Liver (tissue), 9 donors: ENCODE data around the gene VASN. TPM values are rescaled to one million over a fixed set of nuclear protein-coding genes. Genes with fewer than 3 reads are reported as not detected.

Experiments used
- DNase-seq: peaks from one replicate; pipeline ENCODE4 v3.0.0-alpha.2; 2017; ENCODE audit warnings: low spot score
- H3K27ac ChIP-seq, 2 donors: one replicate each; pipeline ENCODE4 v1.7.0; 2013; ENCODE audit warnings: inconsistent platforms in 2 of 2, low read length in 2 of 2, control low read depth in 1 of 2, low read depth in 1 of 2, mild to moderate bottlenecking in 1 of 2
- H3K27me3 ChIP-seq, 4 donors: one replicate each; pipeline versions ENCODE4 v1.6.1 to v1.7.0; 2013; ENCODE audit warnings: low read length in 3 of 4, inconsistent platforms in 1 of 4, mild to moderate bottlenecking in 1 of 4, moderate library complexity in 1 of 4; ENCODE audit not compliant: control insufficient read depth in 4 of 4, insufficient read depth in 4 of 4
- H3K36me3 ChIP-seq, 4 donors: one replicate each; pipeline versions ENCODE4 v1.6.1 to v1.7.0; 2013; ENCODE audit warnings: low read length in 3 of 4, mild to moderate bottlenecking in 3 of 4, low read depth in 1 of 4, moderate library complexity in 1 of 4; ENCODE audit not compliant: control insufficient read depth in 4 of 4, insufficient read depth in 3 of 4
- H3K4me1 ChIP-seq, 4 donors: one replicate each; pipeline versions ENCODE4 v1.6.1 to v1.7.0; 2013; ENCODE audit warnings: low read length in 3 of 4, mild to moderate bottlenecking in 3 of 4, moderate library complexity in 1 of 4; ENCODE audit not compliant: control insufficient read depth in 4 of 4, insufficient read depth in 4 of 4
- H3K4me3 ChIP-seq, 3 donors: one replicate each; pipeline versions ENCODE4 v1.6.1 to v1.7.0; 2013; ENCODE audit warnings: low read length in 3 of 3, control low read depth in 1 of 3, low read depth in 1 of 3, mild to moderate bottlenecking in 1 of 3
- H3K9ac ChIP-seq, 2 donors: one replicate each; pipeline ENCODE4 v1.7.0; 2013; ENCODE audit warnings: low read length in 2 of 2, mild to moderate bottlenecking in 2 of 2, moderate library complexity in 2 of 2, control low read depth in 1 of 2, low read depth in 1 of 2
- H3K9me3 ChIP-seq, 4 donors: one replicate each; pipeline versions ENCODE4 v1.6.1 to v1.7.0; 2013; ENCODE audit warnings: low read length in 3 of 4; ENCODE audit not compliant: control insufficient read depth in 4 of 4
- CTCF ChIP-seq: fragments of 150-350 bp; IDR thresholded peaks from 2 replicates; pipeline ENCODE4 v1.5.1; 2017; ENCODE audit warnings: improper control_type of control experiment, low read depth, low read length; ENCODE audit not compliant: missing input control
- EGR1 ChIP-seq, 2 donors: IDR thresholded peaks; 2 replicates each; pipeline ENCODE4 v1.6.1; 2016 to 2018; ENCODE audit warnings: antibody characterized with exemption in 2 of 2, low read depth in 2 of 2
- FOXA1 ChIP-seq: IDR thresholded peaks from 2 replicates; pipeline ENCODE4 v1.6.1; 2016; ENCODE audit warnings: antibody characterized with exemption
- FOXA2 ChIP-seq: IDR thresholded peaks from 2 replicates; pipeline ENCODE4 v1.6.1; 2016; ENCODE audit warnings: antibody characterized with exemption
- GABPA ChIP-seq, 2 donors: IDR thresholded peaks in 1 of 2; conservative IDR thresholded peaks in 1 of 2; 2 replicates each; pipeline ENCODE4 v1.6.1; 2016; ENCODE audit warnings: antibody characterized with exemption in 2 of 2, mild to moderate bottlenecking in 1 of 2, moderate library complexity in 1 of 2
- HNF4A ChIP-seq, 2 donors: conservative IDR thresholded peaks; 2 replicates each; pipeline ENCODE4 v1.6.1; 2016; ENCODE audit warnings: antibody characterized with exemption in 2 of 2, mild to moderate bottlenecking in 2 of 2
- HNF4G ChIP-seq: IDR thresholded peaks from 2 replicates; pipeline ENCODE4 v1.6.1; 2016; ENCODE audit warnings: antibody characterized with exemption
- JUND ChIP-seq, 2 donors: IDR thresholded peaks; 2 replicates each; pipeline ENCODE4 v1.6.1; 2016; ENCODE audit warnings: antibody characterized with exemption in 2 of 2
- NR2F2 ChIP-seq: IDR thresholded peaks from 2 replicates; pipeline ENCODE4 v1.6.1; 2016; ENCODE audit warnings: antibody characterized with exemption
- SP1 ChIP-seq: IDR thresholded peaks from 2 replicates; pipeline ENCODE4 v1.6.1; 2018; ENCODE audit warnings: antibody characterized with exemption, mild to moderate bottlenecking
- TAF1 ChIP-seq: conservative IDR thresholded peaks from 2 replicates; pipeline ENCODE4 v1.6.1; 2016; ENCODE audit warnings: antibody characterized with exemption, mild to moderate bottlenecking
- YY1 ChIP-seq: IDR thresholded peaks from 2 replicates; pipeline ENCODE4 v1.6.1; 2016; ENCODE audit warnings: antibody characterized with exemption, mild to moderate bottlenecking
- WGBS: extraction: QIAGEN DNeasy Blood & Tissue Kit; methylation state at CpG from one replicate; pipeline ENCODE4 v1.1.7; 2013; 5-methylcytosine and 5-hydroxymethylcytosine counted together
- polyA plus RNA-seq, 2 donors: library from polyadenylated mRNA; stranded (reverse) in 1 of 2; unstranded in 1 of 2; fragments of 200-250 nt in 1 of 2; fragments of >200 nt in 1 of 2; fragmentation: Nextera tagmentation in 1 of 2; extraction: Ambion mirVana in 1 of 2; gene quantifications; one replicate each; pipeline versions ENCODE4 v1.2.1 to v1.2.3, GENCODE V29; 2013 to 2015
- total RNA-seq, 2 donors: library from RNA; depleted of rRNA; stranded (reverse); fragments of >200 nt; gene quantifications; one replicate each; pipeline ENCODE4 v1.2.3, GENCODE V29; 2014
- TF ChIP-seq, protein P1 (sequence below): IDR thresholded peaks from 2 replicates; pipeline ENCODE4 v1.6.1; 2016; ENCODE audit warnings: antibody characterized with exemption, mild to moderate bottlenecking
- TF ChIP-seq, protein P2 (sequence below): IDR thresholded peaks from 2 replicates; pipeline ENCODE4 v1.6.1; 2016; ENCODE audit warnings: antibody characterized with exemption
- donor health status: healthy.
- donor health status: healthy.
- donor health status: healthy.
- donor health status: healthy.
- donor health status: healthy.

VASN gene
- total and polyA plus RNA-seq, 4 donors: 6.2 to 26.9 (median 21.2) TPM

DNA sequence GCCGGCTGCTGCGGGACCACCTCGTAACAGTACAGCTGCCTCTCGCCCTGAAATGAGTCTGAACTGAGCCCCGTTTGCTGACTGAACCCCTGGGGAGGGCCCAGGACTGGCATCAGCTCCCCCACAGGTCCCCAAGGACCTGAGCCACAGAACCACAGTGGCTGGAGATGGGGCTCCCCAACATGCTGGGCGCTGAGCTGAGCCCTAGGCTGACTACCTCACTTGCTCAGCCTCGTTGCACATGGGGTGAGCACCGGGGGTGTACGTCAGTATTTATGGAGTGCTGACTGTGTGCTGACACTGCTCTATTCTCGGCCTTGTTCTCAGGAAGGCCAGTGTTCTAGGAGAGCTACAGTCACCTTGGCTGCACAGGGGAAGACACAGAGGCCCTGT, 6.6 kb upstream of the VASN start:
- no peak overlapping the region for H3K9ac ChIP-seq
- no peak for TF ChIP-seq GABPA (IDR thresholded peaks at IDR 0.05 in 1 of 2, conservative IDR thresholded peaks at IDR 0.05 in 1 of 2)
- H3K27ac ChIP-seq: no peak overlapping the region
- WGBS: 94% methylated on average over 10 of the region's 10 CpGs
- no peaks in the 10 kb centered on the region for H3K9me3 ChIP-seq
- DNase-seq: no peak
- no peak overlapping the region for H3K4me3 ChIP-seq
- peaks cover 0 to 4% (median 3%) of the 10 kb centered on the region in 4 donors for H3K36me3 ChIP-seq
- peaks cover 5 to 10% (median 8%) of the 10 kb centered on the region in 4 donors for H3K4me1 ChIP-seq
- H3K27me3 ChIP-seq: no peaks in the 10 kb centered on the region

DNA sequence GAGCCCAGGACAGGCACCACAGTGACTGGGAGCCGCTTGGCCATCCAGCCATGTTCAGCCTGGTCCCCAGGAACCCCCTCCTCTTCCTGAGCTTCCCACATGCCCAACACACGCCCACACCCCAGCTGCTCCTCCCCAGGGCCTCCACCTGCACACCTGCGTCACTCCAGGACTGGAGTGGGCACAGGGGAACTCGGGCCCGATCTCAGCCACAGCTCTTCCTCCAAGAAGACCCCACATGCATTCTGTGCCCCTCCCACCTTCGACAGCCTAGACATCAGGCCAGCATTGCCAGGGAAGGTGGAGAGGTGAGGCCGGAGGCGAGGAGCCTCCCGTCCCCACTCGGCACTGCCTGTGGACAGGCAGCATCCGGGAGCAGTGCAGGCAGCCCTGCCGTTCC, 6.0 kb upstream of the VASN start:
- H3K27ac ChIP-seq: no peak overlapping the region
- no peaks in the 10 kb centered on the region for H3K9me3 ChIP-seq
- no peak for TF ChIP-seq CTCF
- no peaks in the 10 kb centered on the region for H3K27me3 ChIP-seq
- no peak for DNase-seq
- peaks cover 0 to 4% (median 2%) of the 10 kb centered on the region in 4 donors for H3K36me3 ChIP-seq
- no peak overlapping the region for H3K9ac ChIP-seq
- no peak overlapping the region for H3K4me3 ChIP-seq
- peaks cover 5 to 11% (median 9%) of the 10 kb centered on the region in 4 donors for H3K4me1 ChIP-seq
- 96% methylated on average over 12 of the region's 12 CpGs for WGBS

- 95% methylated on average over 13 of the region's 13 CpGs for WGBS
- TF ChIP-seq, protein P1, sequence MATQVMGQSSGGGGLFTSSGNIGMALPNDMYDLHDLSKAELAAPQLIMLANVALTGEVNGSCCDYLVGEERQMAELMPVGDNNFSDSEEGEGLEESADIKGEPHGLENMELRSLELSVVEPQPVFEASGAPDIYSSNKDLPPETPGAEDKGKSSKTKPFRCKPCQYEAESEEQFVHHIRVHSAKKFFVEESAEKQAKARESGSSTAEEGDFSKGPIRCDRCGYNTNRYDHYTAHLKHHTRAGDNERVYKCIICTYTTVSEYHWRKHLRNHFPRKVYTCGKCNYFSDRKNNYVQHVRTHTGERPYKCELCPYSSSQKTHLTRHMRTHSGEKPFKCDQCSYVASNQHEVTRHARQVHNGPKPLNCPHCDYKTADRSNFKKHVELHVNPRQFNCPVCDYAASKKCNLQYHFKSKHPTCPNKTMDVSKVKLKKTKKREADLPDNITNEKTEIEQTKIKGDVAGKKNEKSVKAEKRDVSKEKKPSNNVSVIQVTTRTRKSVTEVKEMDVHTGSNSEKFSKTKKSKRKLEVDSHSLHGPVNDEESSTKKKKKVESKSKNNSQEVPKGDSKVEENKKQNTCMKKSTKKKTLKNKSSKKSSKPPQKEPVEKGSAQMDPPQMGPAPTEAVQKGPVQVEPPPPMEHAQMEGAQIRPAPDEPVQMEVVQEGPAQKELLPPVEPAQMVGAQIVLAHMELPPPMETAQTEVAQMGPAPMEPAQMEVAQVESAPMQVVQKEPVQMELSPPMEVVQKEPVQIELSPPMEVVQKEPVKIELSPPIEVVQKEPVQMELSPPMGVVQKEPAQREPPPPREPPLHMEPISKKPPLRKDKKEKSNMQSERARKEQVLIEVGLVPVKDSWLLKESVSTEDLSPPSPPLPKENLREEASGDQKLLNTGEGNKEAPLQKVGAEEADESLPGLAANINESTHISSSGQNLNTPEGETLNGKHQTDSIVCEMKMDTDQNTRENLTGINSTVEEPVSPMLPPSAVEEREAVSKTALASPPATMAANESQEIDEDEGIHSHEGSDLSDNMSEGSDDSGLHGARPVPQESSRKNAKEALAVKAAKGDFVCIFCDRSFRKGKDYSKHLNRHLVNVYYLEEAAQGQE: no peak
- TF ChIP-seq FOXA1: no peak
- TF ChIP-seq SP1: no peak
- TF ChIP-seq, protein P2, sequence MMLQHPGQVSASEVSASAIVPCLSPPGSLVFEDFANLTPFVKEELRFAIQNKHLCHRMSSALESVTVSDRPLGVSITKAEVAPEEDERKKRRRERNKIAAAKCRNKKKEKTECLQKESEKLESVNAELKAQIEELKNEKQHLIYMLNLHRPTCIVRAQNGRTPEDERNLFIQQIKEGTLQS: no peak
- no peak for TF ChIP-seq HNF4A (conservative IDR thresholded peaks at IDR 0.05)
- TF ChIP-seq CTCF: no peak
- no peak for TF ChIP-seq FOXA2
- TF ChIP-seq TAF1: no peak
- no peak for TF ChIP-seq EGR1 (IDR thresholded peaks at IDR 0.05; ENCODE audit: low read depth in 2 of 2)
- TF ChIP-seq JUND (IDR thresholded peaks at IDR 0.05): no peak
- TF ChIP-seq GABPA (IDR thresholded peaks at IDR 0.05 in 1 of 2, conservative IDR thresholded peaks at IDR 0.05 in 1 of 2): no peak
- no peak for TF ChIP-seq NR2F2
- TF ChIP-seq YY1: no peak
- TF ChIP-seq HNF4G: no peak
- H3K9me3 ChIP-seq: no peaks in the 10 kb centered on the region
- no peaks in the 10 kb centered on the region for H3K27me3 ChIP-seq
- peaks cover 0 to 4% (median 2%) of the 10 kb centered on the region in 4 donors for H3K36me3 ChIP-seq
- no peak for DNase-seq
- no peak overlapping the region for H3K9ac ChIP-seq
- H3K4me3 ChIP-seq: no peak overlapping the region
- no peak overlapping the region for H3K27ac ChIP-seq
- peaks cover 5 to 15% (median 10%) of the 10 kb centered on the region in 4 donors for H3K4me1 ChIP-seq
Observed at GRCh38 chr16:4366016-4366415, 5.6 kb upstream of the VASN start.
